GM19467 (cell line): ENCODE measurements around the gene EYA2.
"Not testable (repeated sequence)": the region's sequence is repeated elsewhere in the genome, so short reads cannot be mapped to it uniquely, and the experiment has no call there.

Source experiments
- ATAC-seq: cut with Tn5 transposase; IDR thresholded peaks from one replicate; pipeline ENCODE4 v1.9.1; 2021; ENCODE audit warnings: mild to moderate bottlenecking, moderate library complexity; ENCODE audit not compliant: unreplicated experiment

The EYA2 gene

GRCh38 chr20:46929902-46930301, 35.3 kb downstream of the EYA2 start:
- no peak for ATAC-seq

GRCh38 chr20:46930640-46931339, 36.1 kb downstream of the EYA2 start:
- no peak for ATAC-seq

- ATAC-seq: no peak
Observed at GRCh38 chr20:46931699-46932098, 37.1 kb downstream of the EYA2 start.

- ATAC-seq: not testable (repeated sequence)
Observed at GRCh38 chr20:46932439-46932838, 37.8 kb downstream of the EYA2 start.

- no peak for ATAC-seq
Observed at GRCh38 chr20:46933150-46933549, 38.5 kb downstream of the EYA2 start.

GRCh38 chr20:46934746-46935287, 40.2 kb downstream of the EYA2 start:
- no peak for ATAC-seq

- ATAC-seq: no peak
Observed at GRCh38 chr20:46935394-46936017, 40.9 kb downstream of the EYA2 start.

GRCh38 chr20:46936415-46937156, 41.9 kb downstream of the EYA2 start:
- ATAC-seq: no peak

- no peak for ATAC-seq
Observed at GRCh38 chr20:46937157-46937523, 42.5 kb downstream of the EYA2 start.

GRCh38 chr20:46937533-46938226, 43.0 kb downstream of the EYA2 start:
- ATAC-seq: no peak

- no peak for ATAC-seq
Observed at GRCh38 chr20:46938434-46938833, 43.8 kb downstream of the EYA2 start.

GRCh38 chr20:46939031-46939965, 44.7 kb downstream of the EYA2 start:
- no peak for ATAC-seq

GRCh38 chr20:46940616-46941015, 46.0 kb downstream of the EYA2 start:
- no peak for ATAC-seq

- no peak for ATAC-seq
Observed at GRCh38 chr20:46941404-46941803, 46.8 kb downstream of the EYA2 start.

GRCh38 chr20:46943861-46944591, 49.4 kb downstream of the EYA2 start:
- no peak for ATAC-seq

- no peak for ATAC-seq
Observed at GRCh38 chr20:46945465-46945864, 50.8 kb downstream of the EYA2 start.

GRCh38 chr20:46946181-46946624, 51.6 kb downstream of the EYA2 start:
- no peak for ATAC-seq

- ATAC-seq: no peak
Observed at GRCh38 chr20:46946796-46947195, 52.2 kb downstream of the EYA2 start.

GRCh38 chr20:46948081-46948480, 53.4 kb downstream of the EYA2 start:
- no peak for ATAC-seq
